ENCODE results near the gene EDIL3.

GRCh38 chr5:84361572-84361971, 23.1 kb downstream of the EDIL3 start:
- TF ChIP-seq CTCF (IDR thresholded peaks at IDR 0.05) = no peak
- no peak for TF ChIP-seq POLR2A (IDR thresholded peaks at IDR 0.05)
